B cell (primary cell): ENCODE measurements around the gene PPL.

Experiments used
- CTCF ChIP-seq: fragments of 200-600 bp; IDR thresholded peaks from one replicate; pipeline ENCODE4 v1.8.0; 2022; ENCODE audit warnings: antibody characterized with exemption, mild to moderate bottlenecking
- EZH2 ChIP-seq: IDR thresholded peaks from 2 replicates; pipeline ENCODE4 v1.6.1; 2012; ENCODE audit warnings: borderline replicate concordance, low read depth, mild to moderate bottlenecking, moderate library complexity, low read length; ENCODE audit not compliant: insufficient read depth, poor library complexity, severe bottlenecking

DNA sequence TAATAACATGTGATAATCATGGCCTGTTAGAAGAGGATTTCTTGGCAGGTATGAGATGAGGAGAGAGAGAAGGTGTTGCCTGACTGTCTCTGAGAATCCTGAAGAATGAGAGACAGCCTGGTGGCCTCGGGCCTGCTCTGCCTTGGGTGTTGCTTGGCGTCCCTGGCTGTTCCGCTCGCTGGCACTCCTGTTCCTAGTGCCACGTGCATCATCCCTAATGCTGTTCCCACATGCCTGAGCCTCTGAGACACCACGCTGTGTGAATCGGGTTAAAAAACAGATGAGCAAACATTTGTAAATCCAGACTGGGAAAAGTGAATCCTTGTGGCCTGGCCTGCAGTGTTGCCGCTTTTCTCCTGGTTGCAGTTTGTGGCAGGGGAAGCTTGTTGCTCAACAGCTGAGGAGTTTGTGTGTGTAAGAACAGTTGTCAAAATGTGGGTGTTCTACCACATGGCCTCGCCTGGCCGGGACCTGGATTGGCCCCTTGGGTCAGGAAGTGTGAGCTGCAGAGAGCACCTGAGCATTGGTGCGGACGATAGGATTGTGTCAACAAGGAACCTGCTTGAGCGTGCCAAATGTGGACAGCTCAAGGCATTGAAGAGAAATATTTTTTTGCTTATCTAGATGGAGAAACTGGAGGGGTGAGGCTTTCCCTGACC lies 67.7 kb downstream of the PPL start:
- TF ChIP-seq CTCF = no peak
- TF ChIP-seq EZH2 = no peak
